ENCODE measurements around the gene ORC6. TPM values are rescaled to one million over a fixed set of nuclear protein-coding genes. Genes with fewer than 3 reads are reported as not detected.

ORC6 gene
- total RNA-seq, 1 donor from 2014 or later: 7.2 TPM

DNA sequence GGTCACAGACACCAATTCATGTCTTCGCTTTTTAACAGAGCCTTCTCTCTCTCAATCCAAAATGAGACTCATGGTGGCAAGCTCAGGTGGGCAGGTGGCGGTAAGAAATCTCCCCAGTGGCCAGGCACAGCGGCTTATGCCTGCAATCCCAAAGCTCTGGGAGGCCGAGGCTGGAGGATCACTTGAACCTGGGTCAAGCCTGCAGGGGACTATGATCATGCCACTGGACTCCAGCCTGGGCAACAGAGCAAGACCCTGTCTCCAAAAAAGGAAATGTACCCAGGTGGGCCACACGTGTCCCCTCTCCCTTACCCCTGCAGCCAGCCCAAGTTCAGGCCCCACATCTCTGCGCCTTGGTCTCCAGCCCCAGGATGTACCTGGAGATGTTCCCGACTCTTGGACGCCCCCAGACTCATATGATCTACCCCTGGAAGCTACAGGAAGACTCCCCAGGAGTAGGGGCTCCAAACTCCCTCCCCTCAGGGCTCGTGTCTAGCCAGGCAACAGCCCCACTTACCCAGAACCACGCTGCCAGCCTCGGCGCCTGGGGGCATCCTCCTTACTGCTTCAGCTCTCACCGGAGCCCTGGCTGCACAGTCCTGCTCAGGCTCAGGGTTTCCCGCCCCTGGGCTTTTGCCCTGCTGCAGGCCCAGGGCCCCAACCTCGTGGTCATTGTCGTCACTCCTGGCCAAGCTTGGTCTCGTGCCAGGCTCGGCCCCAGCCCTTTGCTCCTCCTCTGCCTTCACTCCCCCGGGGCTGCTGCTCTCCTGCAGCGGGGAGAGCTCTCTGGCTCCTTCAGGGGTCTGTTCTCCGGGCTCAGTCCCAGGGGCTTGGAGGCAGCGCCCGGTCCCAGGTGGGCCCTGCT, 42.5 kb downstream of the ORC6 start:
- DNase-seq: no peak

DNA sequence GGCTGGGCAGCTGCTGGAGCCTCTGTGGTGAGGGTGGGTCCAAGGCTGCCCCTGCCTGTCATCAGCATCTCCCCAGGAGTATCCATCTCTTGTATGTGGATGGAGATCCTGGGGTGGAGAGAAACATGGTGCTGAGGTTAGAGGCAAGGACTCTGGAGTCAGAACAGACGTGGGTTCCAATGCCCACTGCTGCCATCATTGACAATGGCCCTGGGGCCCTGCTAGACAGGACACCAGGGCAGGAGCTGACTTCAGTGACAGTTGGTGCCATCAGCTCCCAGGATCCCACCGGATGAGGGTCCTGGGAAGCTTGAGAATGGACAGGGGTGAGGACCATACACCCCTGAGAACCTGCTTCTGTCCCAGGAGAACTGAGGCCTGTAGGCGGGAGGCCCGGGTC, 43.1 kb downstream of the ORC6 start:
- DNase-seq: no peak

DNA sequence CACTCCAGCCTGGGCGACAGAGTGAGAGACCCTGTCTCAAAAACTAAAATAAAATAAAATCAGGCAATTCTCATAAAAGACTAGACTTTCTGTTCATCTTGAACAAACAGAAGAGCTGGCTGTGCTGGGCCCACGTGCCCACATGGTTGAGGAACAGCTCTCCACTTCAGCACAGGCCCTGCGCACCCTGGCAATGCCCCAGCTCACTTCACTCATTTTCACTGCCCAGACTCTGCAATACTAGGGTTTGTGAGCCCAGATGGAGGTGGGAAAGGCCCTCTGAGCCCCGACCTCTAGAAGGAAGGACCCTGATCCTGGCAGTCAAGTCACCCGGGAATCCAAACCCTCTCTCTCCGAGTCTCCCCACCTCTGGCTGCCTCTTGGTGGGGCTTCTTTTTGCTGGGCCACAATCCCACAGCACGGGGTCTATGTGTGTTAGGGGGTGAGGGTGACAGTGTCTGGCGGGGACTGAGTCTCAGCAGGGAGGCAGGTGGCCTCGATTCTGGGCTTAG, 43.9 kb downstream of the ORC6 start:
- no peak for DNase-seq

DNA sequence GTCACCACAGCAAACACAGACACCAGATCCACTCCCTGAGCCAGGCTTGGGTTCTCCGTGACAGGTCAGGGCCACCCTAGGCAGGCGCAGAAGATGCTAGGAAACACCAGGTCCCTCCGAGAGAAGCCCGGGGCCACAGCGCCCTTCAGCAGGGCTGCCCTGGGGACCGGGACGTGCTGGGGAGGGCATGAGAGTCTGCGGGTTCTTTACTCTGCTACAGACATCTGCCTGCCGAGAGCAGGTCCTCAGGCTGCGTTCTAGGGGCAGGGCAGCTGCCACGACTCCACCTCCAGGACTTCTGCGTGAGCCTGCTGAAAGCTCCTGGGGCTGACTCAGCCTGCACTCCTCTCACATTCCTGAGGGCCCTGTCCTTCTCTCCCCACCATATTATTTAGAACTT, 47.2 kb downstream of the ORC6 start:
- DNase-seq: no peak

DNA sequence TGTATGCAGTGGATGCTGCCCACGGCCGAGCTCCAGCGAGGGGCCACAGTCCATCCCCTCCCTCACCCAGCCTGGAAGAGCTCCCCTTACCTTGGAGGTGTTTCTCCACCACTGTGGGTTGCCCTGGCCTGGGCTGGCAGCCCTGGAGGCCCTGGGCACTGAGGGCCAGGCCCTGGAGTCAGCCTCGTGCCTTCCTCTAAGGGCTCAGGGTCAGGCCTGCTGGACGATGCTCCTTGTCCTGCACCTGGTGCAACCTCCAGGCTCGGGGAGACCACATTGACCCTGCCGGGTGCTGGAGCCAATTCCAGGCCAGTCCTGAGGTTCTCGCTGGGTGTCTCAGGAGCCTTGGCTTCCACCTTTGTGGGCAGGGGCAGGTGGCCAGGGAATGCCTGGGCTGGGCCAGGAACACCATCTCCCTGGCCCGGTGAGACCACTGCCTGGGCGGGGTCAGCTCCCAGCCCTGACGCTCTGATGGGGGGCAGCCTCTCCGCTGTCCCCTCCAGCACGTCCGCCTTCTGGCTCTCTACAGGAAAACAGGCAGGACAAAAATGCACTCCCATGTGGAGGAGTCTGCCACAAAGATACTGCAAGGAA, 48.3 kb downstream of the ORC6 start:
- DNase-seq: no peak

DNA sequence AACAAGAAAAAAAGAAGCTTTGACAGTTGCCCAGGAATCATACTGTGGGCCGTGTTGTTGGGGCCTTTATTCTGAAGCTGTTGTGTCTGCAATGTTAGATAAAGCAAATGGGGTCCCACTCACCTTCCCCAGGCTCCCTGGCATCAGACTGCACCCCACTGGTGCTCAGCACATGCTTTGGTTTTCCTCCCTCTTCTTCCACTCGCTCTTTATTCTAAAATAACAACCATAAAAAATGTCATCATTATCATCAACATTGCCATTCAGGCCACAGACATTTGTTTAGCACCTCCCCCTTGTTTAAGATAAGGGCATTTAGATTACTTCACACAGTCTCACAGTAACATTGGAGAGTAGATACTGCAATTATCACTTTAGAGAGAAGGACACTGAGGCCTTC, 50.5 kb downstream of the ORC6 start:
- no peak for DNase-seq

DNA sequence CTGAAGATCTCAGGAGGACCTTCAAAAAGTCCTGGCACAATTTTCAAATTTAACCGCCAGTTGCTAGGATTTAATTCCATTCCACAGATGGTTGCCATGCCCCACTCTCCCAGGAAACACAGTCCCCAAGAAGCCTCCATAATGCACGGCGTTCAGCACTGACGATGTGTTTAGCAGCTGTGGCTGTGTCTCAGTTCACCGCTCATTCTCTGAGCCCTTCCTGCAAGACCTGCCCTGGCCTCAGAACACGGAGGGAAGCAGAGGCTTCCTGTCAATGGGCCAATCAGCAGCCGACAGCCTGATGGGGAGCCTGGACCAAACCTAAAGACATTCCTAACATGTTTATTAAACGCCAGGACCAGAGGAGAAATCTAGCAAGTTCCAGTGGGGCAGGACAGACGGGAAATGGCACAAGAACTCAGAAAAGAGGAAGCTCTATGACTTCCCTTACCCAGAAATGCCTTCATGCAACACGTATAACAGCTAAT, 53.8 kb downstream of the ORC6 start:
- no peak for DNase-seq

DNA sequence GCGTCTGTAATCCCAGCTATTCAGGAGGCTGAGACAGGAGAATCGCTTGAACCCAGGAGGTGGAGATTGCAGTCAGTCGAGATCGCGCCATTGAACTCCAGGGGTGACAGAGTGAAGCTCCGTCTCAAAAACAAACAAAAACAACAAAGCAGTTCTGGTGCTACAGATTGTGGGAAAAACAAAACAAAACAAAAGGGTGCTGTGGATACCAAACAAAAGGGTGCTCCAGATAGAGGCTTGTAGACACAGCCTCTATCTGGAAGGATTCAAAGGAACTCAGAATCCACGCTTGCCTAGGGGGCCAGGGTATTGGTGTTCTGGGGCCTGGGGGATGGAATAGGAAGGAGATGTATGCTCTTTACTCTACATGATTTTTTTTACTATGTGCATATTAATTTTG, 56.2 kb downstream of the ORC6 start:
- no peak for DNase-seq

DNA sequence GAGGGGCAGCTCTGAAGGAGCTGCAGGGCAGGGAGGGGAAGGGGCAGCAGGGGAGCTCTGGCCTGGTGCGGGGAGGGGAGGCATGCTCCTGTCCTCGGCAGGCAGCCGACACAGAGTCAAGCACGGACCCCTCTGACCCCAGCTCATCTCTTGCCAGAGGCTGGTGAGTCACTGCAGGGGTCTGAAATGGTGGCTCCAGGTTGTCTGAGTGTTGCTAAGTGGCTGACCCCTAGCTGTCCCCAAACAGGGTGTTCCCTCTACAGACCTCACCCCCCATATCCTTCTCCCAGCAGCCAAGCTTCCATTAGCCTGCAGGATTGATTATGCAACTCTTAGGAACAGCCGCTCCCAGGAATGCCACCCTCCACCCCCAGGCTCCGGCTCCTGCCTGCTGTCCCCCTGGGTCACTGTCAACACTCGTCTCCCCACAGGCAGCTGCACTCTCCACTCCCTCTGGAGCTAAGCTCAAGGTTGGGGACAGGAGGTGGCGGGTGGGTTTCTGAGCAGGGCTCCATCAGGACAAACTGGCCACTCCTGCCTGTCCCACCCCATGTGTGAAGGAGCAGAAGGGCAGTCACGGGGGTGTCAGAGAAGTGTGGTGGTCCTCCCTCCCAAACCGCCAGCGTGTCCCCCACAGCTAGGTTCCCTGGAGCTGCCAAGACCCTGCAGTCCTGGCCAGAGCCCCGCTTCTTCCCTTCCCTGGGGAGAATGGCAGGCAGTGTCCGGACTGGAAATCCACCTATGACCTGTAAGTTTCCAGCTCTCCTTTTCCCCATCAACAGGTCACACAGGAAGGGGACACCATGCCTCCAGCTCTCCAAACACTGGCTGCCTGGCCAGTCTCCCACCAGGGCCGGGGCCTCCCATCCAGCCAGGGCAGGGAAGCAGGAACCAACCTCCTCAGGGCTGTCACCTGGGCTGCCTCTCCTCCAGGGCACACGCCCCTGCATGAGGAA, 57.6 kb downstream of the ORC6 start:
- DNase-seq: no peak

Other genes starting within 250 kb of the ORC6 start
- gene SHCBP1, start 68.3 kb upstream of the ORC6 start, total RNA-seq: 9.0 TPM
- 81.5 TPM for gene VPS35, start 481 bp upstream of the ORC6 start, total RNA-seq
- 3.0 TPM for gene MYLK3, start 58.7 kb downstream of the ORC6 start, total RNA-seq
- gene C16orf87, start 141.5 kb downstream of the ORC6 start, total RNA-seq: 13.5 TPM
- 17.8 TPM for gene GPT2, start 194.7 kb downstream of the ORC6 start, total RNA-seq

Measured in skin of body (tissue), 2 donors.